Endothelial cell of umbilical vein (primary cell): ENCODE data around the gene NTN3. TPM values are rescaled to one million over a fixed set of nuclear protein-coding genes. Genes with fewer than 3 reads are reported as not detected.

Experiments
- BruUV-seq: library from RNA; stranded (reverse); fragments of 400-500 nt; replicated peaks from 2 replicates; lab custom pipeline; 2021; lab: Mats Ljungman, UMichigan
- CTCF ChIA-PET: fragments of 300-600, 350-600 bp; sonication (Branson Sonifier 250); formaldehyde crosslinking; loops from one replicate; lab custom pipeline; 2021; ENCODE audit warnings: antibody characterized with exemption, inconsistent platforms; lab: Charles Lee
- POLR2A ChIA-PET: fragments of 300-600, 350-600 bp; sonication (Branson Sonifier 250); formaldehyde crosslinking; loops from one replicate; lab custom pipeline; 2021; ENCODE audit warnings: antibody characterized with exemption, inconsistent platforms; lab: Charles Lee
- DNase-seq: peaks from one replicate; pipeline ENCODE4 v3.0.0-alpha.2; 2011; ENCODE audit warnings: low read depth, low spot score
- FAIRE-seq: peaks from 2 replicates; lab custom pipeline; 2011; peaks lifted over from hg19 to GRCh38; lab: Jason Lieb, UNC
- H2AFZ ChIP-seq: 2 replicates; pipeline ENCODE4 v1.6.0; 2012; ENCODE audit warnings: low read depth, low read length, control low read depth, inconsistent platforms
- H3K27ac ChIP-seq: 2 replicates; pipeline ENCODE4 v1.5.1; 2011; ENCODE audit warnings: low read depth, mild to moderate bottlenecking, control low read depth, low read length, moderate library complexity; ENCODE audit not compliant: insufficient read depth
- H3K27me3 ChIP-seq, 2 experiments: 2 replicates each; pipeline versions ENCODE4 v1.6.0 to v1.6.1; 2011; ENCODE audit warnings: low read length in 2 of 2, mixed read lengths in 1 of 2; ENCODE audit not compliant: control insufficient read depth in 2 of 2, insufficient read depth in 2 of 2
- H3K36me3 ChIP-seq, 2 experiments: 2 replicates in 1 of 2; 3 replicates in 1 of 2; pipeline ENCODE4 v1.5.1; 2011; ENCODE audit warnings: low read length in 2 of 2, mild to moderate bottlenecking in 1 of 2, moderate library complexity in 1 of 2; ENCODE audit not compliant: control insufficient read depth in 2 of 2, insufficient read depth in 2 of 2; ENCODE audit errors: extremely low read depth in 1 of 2
- H3K4me1 ChIP-seq: 3 replicates; pipeline ENCODE4 v1.5.1; 2011; ENCODE audit warnings: mild to moderate bottlenecking, low read length; ENCODE audit not compliant: control insufficient read depth, insufficient read depth; ENCODE audit errors: extremely low read depth
- H3K4me2 ChIP-seq: 2 replicates; pipeline ENCODE4 v1.6.1; 2011; ENCODE audit warnings: low read length, control low read depth, mixed read lengths; ENCODE audit not compliant: insufficient read depth
- H3K4me3 ChIP-seq, 3 experiments: fragments of 200-600 bp in 1 of 3; sonication (generic), shearing (Covaris generic) in 1 of 3; replicated peaks in 1 of 3; 2 replicates each; pipeline ENCODE4 v1.5.1; 2011 to 2016; ENCODE audit warnings: control low read depth in 3 of 3, low read length in 3 of 3, mild to moderate bottlenecking in 2 of 3, inconsistent platforms in 1 of 3, low read depth in 1 of 3, moderate library complexity in 1 of 3; ENCODE audit not compliant: insufficient read depth in 1 of 3
- H3K79me2 ChIP-seq: 2 replicates; pipeline ENCODE4 v1.6.0; 2012; ENCODE audit warnings: low read length, inconsistent platforms; ENCODE audit not compliant: control insufficient read depth, insufficient read depth
- H3K9ac ChIP-seq: replicated peaks from 2 replicates; pipeline ENCODE3; 2011; ENCODE audit warnings: low read length, control low read depth; ENCODE audit not compliant: insufficient read depth; ENCODE audit errors: extremely low read depth
- H3K9me1 ChIP-seq: replicated peaks from 3 replicates; pipeline ENCODE4 v1.6.0; 2011; ENCODE audit warnings: mild to moderate bottlenecking, low read length; ENCODE audit not compliant: control insufficient read depth, insufficient read depth; ENCODE audit errors: extremely low read depth
- H3K9me3 ChIP-seq: replicated peaks from 2 replicates; pipeline ENCODE4 v1.5.1; 2012; ENCODE audit warnings: low read length, inconsistent platforms; ENCODE audit not compliant: control insufficient read depth, insufficient read depth
- H4K20me1 ChIP-seq: replicated peaks from 2 replicates; pipeline ENCODE3; 2011; ENCODE audit warnings: mild to moderate bottlenecking, low read length; ENCODE audit not compliant: control insufficient read depth, insufficient read depth; ENCODE audit errors: extremely low read depth
- EZH2 ChIP-seq: IDR thresholded peaks from 2 replicates; pipeline ENCODE4 v1.6.1; 2012; ENCODE audit warnings: borderline replicate concordance, low read depth, mild to moderate bottlenecking, moderate library complexity, low read length, inconsistent platforms; ENCODE audit not compliant: severe bottlenecking
- FOS ChIP-seq: IDR thresholded peaks from 2 replicates; pipeline ENCODE4 v1.6.1; 2011; ENCODE audit warnings: mild to moderate bottlenecking, low read length, moderate library complexity, borderline replicate concordance; ENCODE audit not compliant: insufficient read depth
- GATA2 ChIP-seq: IDR thresholded peaks from 2 replicates; pipeline ENCODE4 v1.7.0; 2011; ENCODE audit warnings: low read depth, mild to moderate bottlenecking, moderate library complexity, mixed read lengths, low read length; ENCODE audit not compliant: insufficient read length, insufficient read depth
- JUN ChIP-seq: IDR thresholded peaks from 2 replicates; pipeline ENCODE4 v1.6.1; 2011; ENCODE audit warnings: borderline replicate concordance, low read depth; ENCODE audit not compliant: insufficient read length, insufficient read depth
- MYC ChIP-seq: IDR thresholded peaks from one replicate; pipeline ENCODE4 v1.6.1; 2011; ENCODE audit warnings: mild to moderate bottlenecking, low read depth, low read length
- POLR2A ChIP-seq: IDR thresholded peaks from 2 replicates; pipeline ENCODE4 v1.6.1; 2012; ENCODE audit warnings: low read depth, mild to moderate bottlenecking, control low read depth, low read length
- POLR2AphosphoS5 ChIP-seq: IDR thresholded peaks from 2 replicates; pipeline ENCODE4 v1.6.1; 2012; ENCODE audit warnings: low read depth, mild to moderate bottlenecking, control low read depth, low read length, moderate library complexity; ENCODE audit not compliant: insufficient read depth
- dilution Hi-C: fragments of 300-500 bp; cut with MboI; formaldehyde crosslinking; loops from one replicate; pipeline ENCODE4 v1.15.0; 2019; ENCODE audit warnings: low sequenced_read_pairs; ENCODE audit not compliant: extremely low pct_ligation_motif_present
- intact Hi-C: fragments of 100-400 bp; cut with micrococcal nuclease; formaldehyde crosslinking; loops from one replicate; pipeline ENCODE4 v1.10.0; 2022
- polyA plus RNA-seq, 4 experiments: library from polyadenylated mRNA; depleted of rRNA in 3 of 4; stranded (reverse) in 3 of 4; unstranded in 1 of 4; fragments of >200 nt; gene quantifications; 2 replicates each; pipeline versions ENCODE4 v1.2.1 to v1.2.3, GENCODE V29; 2011 to 2012; ENCODE audit warnings: missing spikeins in 1 of 4
- total RNA-seq: library from RNA; stranded (reverse); gene quantifications from 2 replicates; pipeline ENCODE4 v1.2.3, GENCODE V29; 2021
- TF ChIP-seq, protein P1 (sequence below), 2 donors: IDR thresholded peaks; 1 replicate in 1 of 2; 2 replicates in 1 of 2; pipeline ENCODE4 v1.5.1; 2011; ENCODE audit warnings: low read length in 2 of 2, mild to moderate bottlenecking in 2 of 2, moderate library complexity in 2 of 2, control low read depth in 1 of 2, inconsistent platforms in 1 of 2, low read depth in 1 of 2; ENCODE audit not compliant: insufficient read depth in 1 of 2; ENCODE audit errors: extremely low read depth in 1 of 2
- TF ChIP-seq, protein P2 (sequence below): IDR thresholded peaks from 2 replicates; pipeline ENCODE4 v1.6.1; 2011; ENCODE audit not compliant: insufficient read depth, insufficient read length

The NTN3 gene
- total and polyA plus RNA-seq, 2 donors (not counting 3 experiments of a cell fraction or from before 2014, with no cell fraction given) = 0.15 TPM; not detected in 1

GRCh38 chr16:2462031-2462866 is 8.8 kb upstream of the NTN3 start:
- Histone ChIP-seq H3K9me3 (no peaks in the 10 kb centered on the region), H3K79me2 (no peaks in the 10 kb centered on the region), H3K27ac (no peak overlapping the region), H3K9ac (no peak overlapping the region), H3K4me3 (no peak overlapping the region), H3K4me1 (peaks cover 10% of the 10 kb centered on the region), H3K36me3 (peaks cover 0 to under 1% of the 10 kb centered on the region in 2 experiments), H3K4me2 (no peak overlapping the region), H3K9me1 (no peaks in the 10 kb centered on the region), H4K20me1 (no peaks in the 10 kb centered on the region), H2AFZ (no peak overlapping the region), H3K27me3 (no peaks in the 10 kb centered on the region)
- intact Hi-C loops = no loop called here
- TF ChIP-seq POLR2A (no peak), FOS (no peak), GATA2 (no peak), JUN (no peak), POLR2AphosphoS5 (no peak), MYC (no peak), EZH2 (no peak)
- TF ChIP-seq, protein P1, sequence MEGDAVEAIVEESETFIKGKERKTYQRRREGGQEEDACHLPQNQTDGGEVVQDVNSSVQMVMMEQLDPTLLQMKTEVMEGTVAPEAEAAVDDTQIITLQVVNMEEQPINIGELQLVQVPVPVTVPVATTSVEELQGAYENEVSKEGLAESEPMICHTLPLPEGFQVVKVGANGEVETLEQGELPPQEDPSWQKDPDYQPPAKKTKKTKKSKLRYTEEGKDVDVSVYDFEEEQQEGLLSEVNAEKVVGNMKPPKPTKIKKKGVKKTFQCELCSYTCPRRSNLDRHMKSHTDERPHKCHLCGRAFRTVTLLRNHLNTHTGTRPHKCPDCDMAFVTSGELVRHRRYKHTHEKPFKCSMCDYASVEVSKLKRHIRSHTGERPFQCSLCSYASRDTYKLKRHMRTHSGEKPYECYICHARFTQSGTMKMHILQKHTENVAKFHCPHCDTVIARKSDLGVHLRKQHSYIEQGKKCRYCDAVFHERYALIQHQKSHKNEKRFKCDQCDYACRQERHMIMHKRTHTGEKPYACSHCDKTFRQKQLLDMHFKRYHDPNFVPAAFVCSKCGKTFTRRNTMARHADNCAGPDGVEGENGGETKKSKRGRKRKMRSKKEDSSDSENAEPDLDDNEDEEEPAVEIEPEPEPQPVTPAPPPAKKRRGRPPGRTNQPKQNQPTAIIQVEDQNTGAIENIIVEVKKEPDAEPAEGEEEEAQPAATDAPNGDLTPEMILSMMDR (IDR thresholded peaks at IDR 0.05; ENCODE audit: extremely low read depth in 1 of 2, insufficient read depth in 1 of 2, low read depth in 1 of 2, low read length in 2 of 2) = no peak
- TF ChIP-seq, protein P2, sequence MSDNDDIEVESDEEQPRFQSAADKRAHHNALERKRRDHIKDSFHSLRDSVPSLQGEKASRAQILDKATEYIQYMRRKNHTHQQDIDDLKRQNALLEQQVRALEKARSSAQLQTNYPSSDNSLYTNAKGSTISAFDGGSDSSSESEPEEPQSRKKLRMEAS = no peak
- FAIRE-seq (no peak), DNase-seq (no peak)
- dilution Hi-C loops = no loop called here
- no TSS peak for BruUV-seq
- ChIA-PET CTCF (interaction anchor here (1.2 kb wide), 1 partner anchor 29 kb away, joined by 3 read pairs; no protein-coding TSS in a partner anchor), POLR2A (no interaction called here)
